GM18526 (cell line): ENCODE results near the gene INSC.

Experiments used
- POLR2A ChIP-seq: IDR thresholded peaks from 3 replicates; pipeline ENCODE4 v1.6.1; 2011; ENCODE audit not compliant: insufficient read length; ENCODE audit errors: extremely low read depth

The INSC gene

GRCh38 chr11:15186146-15186545, 71.4 kb downstream of the INSC start:
- no peak for TF ChIP-seq POLR2A

GRCh38 chr11:15189189-15189588, 74.5 kb downstream of the INSC start:
- no peak for TF ChIP-seq POLR2A

GRCh38 chr11:15189641-15190365, 75.1 kb downstream of the INSC start:
- TF ChIP-seq POLR2A, result no peak

- no peak for TF ChIP-seq POLR2A
Observed at GRCh38 chr11:15190611-15191010, 75.9 kb downstream of the INSC start.

GRCh38 chr11:15192005-15192556, 77.4 kb downstream of the INSC start:
- no peak for TF ChIP-seq POLR2A

- TF ChIP-seq POLR2A, result no peak
Observed at GRCh38 chr11:15194671-15195415, 80.1 kb downstream of the INSC start.

GRCh38 chr11:15195454-15196200, 80.9 kb downstream of the INSC start:
- no peak for TF ChIP-seq POLR2A

GRCh38 chr11:15196704-15197103, 82.0 kb downstream of the INSC start:
- no peak for TF ChIP-seq POLR2A

GRCh38 chr11:15197696-15198095, 83.0 kb downstream of the INSC start:
- TF ChIP-seq POLR2A, result no peak

- TF ChIP-seq POLR2A, result no peak
Observed at GRCh38 chr11:15198284-15198683, 83.6 kb downstream of the INSC start.

- TF ChIP-seq POLR2A, result no peak
Observed at GRCh38 chr11:15199693-15200092, 85.0 kb downstream of the INSC start.

- no peak for TF ChIP-seq POLR2A
Observed at GRCh38 chr11:15200696-15201095, 86.0 kb downstream of the INSC start.

- no peak for TF ChIP-seq POLR2A
Observed at GRCh38 chr11:15201586-15201985, 86.9 kb downstream of the INSC start.

GRCh38 chr11:15202626-15203025, 87.9 kb downstream of the INSC start:
- TF ChIP-seq POLR2A, result no peak

GRCh38 chr11:15204711-15205110, 90.0 kb downstream of the INSC start:
- no peak for TF ChIP-seq POLR2A

GRCh38 chr11:15206791-15207190, 92.1 kb downstream of the INSC start:
- TF ChIP-seq POLR2A, result no peak
